Adrenal gland (tissue), 5 donors: ENCODE results near the gene VSIG10L2.

Experiments
- CTCF ChIP-seq, 6 experiments: fragments of 450-650 bp in 4 of 6; fragments of 200-600 bp in 2 of 6; sonication (generic) in 1 of 6; IDR thresholded peaks; 1 replicate in 5 of 6; 2 replicates in 1 of 6; pipeline versions ENCODE4 v1.5.1 to v1.8.0; 2016 to 2021; ENCODE audit warnings: antibody characterized with exemption in 6 of 6, mild to moderate bottlenecking in 2 of 6, moderate library complexity in 1 of 6
- POLR2A ChIP-seq, 2 donors: fragments of 450-650 bp; IDR thresholded peaks; one replicate each; pipeline ENCODE4 v1.6.1; 2017; ENCODE audit warnings: antibody characterized with exemption in 2 of 2, mild to moderate bottlenecking in 2 of 2, moderate library complexity in 1 of 2
- donor health status: DM: no; HTN: no; CAD: no.

- TF ChIP-seq CTCF (IDR thresholded peaks at IDR 0.05) (no peak), POLR2A (IDR thresholded peaks at IDR 0.05) (no peak)
Observed at GRCh38 chr11:125921042-125921441, 24.8 kb upstream of the VSIG10L2 start.
